HT-29 (cell line): Measurements from ENCODE around the gene PPTC7. TPM values are rescaled to one million over a fixed set of nuclear protein-coding genes. Genes with fewer than 3 reads are reported as not detected.
A peak's percentile ranks its signal among the peaks of the same experiment; 100 is the strongest.
"Not testable (repeated sequence)": the region's sequence is repeated elsewhere in the genome, so short reads cannot be mapped to it uniquely, and the experiment has no call there.

ENCODE experiments used
- DNase-seq: peaks from one replicate; pipeline ENCODE4 v3.0.0-alpha.2; 2015; ENCODE audit warnings: low spot score
- total RNA-seq: library from RNA; depleted of rRNA; stranded (reverse); fragments of >200 nt; shearing (Covaris generic); gene quantifications from 2 replicates; pipeline ENCODE4 v1.2.3, GENCODE V29; 2014

The PPTC7 gene
- total RNA-seq, 1 experiment from 2014 or later = 6.1 TPM

DNA sequence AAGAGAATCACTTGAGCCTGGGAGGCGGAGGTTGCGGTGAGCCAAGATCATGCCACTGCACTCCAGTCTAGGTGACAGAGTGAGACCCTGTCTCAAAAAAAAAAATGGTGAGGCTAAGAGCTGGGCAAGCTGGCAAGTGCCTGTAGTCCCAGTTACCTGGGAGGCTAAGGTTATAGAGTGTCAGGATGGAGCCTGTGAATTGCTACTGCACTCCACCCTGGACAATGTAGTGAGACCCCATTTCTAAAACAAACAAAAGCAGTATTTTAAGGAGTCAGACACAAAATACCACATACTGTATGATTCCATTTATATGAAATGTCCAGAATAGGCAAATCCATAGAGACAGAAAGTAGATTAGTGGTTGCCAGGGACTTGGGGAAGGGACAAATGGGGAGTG, 4.0 kb upstream of the PPTC7 start:
- DNase-seq = not testable (repeated sequence)

DNA sequence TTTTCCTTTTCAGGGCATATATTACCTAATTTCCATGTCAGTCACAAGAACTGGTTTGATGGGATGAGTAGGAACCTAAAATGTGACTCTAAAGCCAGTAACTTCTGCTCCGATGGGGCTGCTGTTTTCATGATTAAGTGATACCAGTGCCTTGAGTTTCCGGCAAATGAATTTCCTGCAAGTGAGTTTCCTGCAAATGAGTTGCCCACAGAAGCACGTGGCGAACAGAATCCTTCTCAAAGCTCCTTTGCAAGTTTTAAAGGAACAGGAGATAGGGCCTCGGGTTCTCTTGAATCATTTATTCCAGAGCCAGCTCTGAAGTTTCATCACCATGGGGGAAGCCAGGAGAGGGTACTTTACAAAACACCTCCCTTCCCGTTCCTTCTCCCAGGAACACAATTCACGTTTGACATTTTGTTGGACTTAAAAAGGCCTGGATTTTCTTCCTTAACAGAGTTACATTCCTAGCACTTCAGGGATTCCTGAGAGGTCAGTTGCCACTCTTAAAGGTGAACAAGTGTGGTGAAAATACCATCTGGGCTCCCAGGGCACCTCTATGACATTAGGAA, 2.2 kb upstream of the PPTC7 start:
- no peak for DNase-seq

DNA sequence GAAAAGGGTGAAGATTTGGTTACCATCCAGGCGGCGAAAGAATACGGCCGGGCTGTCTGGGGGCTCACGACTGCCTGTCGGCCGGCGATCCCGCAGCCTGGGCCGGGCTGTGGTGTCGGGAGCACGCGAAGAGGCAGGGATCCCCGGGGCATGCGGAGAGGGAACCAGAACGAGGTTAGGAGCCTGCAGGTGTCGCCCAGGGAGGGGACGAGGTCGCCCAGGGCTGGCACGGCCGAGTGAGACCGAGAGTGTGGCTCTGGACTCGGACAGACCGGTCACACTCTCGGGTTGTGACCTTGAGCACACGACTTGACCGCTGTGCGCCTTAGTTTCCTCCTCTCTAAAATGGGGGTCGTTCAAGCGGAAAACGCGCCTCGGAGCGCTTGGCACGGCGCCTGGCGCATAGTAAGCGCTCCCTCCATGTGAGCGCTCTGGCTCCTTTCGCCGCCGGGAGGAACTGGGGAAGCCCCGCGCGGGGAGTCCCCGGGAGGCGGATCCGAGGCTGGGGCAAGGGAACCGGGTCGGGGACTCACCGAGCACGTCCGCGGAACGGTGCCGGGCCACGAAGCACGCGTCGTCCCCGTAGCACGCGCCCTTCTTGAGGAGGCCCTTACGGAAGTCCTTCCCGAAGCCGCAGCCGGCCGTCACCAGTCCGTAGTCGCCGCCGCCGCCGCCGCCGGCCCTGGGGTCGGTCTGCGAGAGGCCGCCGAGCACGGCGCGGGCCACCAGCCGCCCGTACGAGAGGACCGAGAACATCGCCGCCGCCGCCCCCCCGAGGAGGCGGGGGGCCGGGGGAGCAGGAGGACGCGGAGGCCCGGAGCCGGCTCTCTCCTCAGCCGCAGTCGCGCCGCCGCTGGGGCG, 612 bp downstream of the PPTC7 start:
- DNase-seq = peak; percentile 52

DNA sequence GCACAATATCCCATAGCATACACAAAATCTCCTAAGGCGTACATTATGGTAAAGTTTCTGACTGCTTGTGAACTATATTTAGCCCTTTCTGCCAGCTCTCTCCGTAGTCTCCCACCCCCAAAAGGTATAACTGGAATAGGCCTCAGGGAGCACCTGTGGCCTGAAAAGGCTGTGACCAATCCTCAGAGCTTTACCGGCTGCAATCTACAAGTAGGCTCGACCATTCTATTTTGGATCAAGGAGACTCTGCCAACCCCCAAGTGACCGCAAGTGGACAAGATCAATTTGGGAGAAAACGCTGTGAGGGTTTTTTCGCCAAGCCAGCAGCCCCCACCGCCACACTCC, 1.2 kb downstream of the PPTC7 start:
- DNase-seq = peak; percentile 36

DNA sequence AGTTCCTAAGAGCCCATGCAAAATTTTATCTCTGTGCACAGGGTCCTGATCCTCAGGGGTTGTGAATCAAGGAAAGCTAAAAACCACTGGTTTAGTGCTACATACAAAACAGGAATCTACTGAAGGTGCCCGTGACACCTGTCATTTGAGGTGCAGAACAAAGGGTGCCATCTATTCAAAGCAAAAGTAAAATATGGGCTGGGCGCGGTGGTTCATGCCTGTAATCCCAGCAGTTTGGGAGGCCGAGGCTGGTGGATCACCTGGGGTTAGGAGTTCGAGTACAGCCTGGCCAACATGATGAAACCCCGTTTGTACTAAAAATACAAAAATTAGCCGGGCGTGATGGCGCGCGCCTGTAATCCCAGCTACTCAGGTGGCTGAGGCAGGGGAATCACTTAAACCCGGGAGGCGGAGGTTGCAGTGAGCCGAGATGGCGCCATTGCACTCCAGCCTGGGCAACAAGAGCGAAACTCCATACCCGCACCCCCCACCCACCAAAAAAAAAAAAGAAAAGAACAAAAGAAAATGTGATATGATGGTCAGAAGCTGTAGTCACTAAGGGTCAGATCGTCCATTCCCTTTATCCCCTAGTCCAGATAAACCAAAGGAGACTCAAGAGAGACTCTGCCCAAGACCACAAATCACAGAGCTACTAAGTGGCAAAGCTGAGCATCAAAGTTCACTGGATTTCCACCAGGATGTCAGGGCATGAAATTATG, 3.4 kb downstream of the PPTC7 start:
- no peak for DNase-seq

DNA sequence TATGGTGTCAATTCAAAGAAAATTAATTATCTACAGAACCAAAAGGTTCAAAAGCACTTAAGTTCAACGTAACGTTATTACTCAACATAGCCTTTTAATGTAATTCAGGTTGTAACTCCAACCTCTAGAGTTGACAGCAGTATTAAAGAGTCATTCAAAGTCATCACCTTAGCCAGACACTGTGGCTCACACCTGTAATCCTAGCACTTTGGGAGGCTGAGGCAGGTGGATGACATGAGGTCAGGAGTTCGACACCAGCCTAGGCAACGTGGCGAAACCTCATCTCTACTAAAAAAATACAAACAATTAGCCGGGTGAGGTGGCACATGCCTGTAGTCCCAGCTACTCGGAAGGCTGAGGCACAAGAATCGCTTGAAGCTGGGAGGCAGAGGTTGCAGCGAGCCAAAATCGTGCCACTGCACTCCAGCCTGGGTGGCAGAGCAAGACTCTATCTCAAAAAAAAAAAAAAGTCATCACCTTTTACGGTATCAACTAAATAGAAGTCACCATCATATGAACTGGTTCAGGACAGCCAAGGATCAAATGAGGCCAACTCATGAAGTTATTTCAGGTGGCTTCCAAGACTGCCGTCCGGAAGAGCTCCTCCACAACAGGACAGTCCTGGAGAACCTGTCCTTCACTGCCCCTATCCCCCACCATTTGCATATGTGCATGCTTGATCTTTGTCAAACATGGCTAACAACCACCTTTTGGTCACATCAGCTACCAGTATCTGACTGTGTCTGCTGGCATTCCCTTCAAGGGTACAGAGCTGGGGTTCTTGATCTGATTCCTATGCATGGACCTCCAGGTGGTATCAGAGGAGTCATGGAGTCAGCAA, 4.2 kb downstream of the PPTC7 start:
- DNase-seq = no peak

DNA sequence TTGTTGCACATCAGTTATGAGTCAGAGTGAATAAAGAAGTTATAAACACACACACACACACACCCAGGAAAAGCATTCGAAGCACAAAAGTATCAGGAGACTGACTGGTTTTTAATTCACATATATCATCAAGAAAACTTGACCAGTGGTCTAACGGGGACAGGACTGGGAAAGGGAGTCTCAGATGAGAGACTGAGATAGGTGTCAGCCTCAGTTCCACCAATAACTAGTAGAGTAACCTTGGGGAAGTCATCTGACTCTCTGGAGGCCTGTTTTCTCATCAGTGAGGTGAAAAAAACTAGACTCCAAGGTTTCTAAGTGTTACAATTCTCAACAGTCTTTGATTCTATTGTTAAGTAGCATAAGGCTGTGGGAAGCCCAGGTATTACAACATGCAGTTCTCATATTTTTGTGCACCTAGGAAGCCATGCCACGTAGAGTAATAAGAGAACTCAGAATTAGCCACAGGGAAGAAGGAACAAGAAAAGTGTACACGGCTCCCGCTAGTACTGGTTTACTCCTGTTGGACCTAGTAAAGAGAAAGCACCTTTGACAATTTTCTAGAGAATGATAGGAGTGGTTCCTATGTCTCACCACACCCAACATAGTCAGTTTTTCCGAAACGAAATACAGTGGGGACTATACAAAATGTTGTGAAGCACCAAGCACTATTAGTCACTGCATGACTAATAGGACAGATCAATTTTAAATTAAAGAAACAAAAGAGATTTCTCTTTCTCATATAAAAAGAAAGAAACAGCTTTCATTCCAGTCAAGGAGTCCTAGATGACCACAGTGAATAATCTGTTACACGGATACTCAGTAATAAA, 5.0 kb downstream of the PPTC7 start:
- DNase-seq = peak; percentile 21

DNA sequence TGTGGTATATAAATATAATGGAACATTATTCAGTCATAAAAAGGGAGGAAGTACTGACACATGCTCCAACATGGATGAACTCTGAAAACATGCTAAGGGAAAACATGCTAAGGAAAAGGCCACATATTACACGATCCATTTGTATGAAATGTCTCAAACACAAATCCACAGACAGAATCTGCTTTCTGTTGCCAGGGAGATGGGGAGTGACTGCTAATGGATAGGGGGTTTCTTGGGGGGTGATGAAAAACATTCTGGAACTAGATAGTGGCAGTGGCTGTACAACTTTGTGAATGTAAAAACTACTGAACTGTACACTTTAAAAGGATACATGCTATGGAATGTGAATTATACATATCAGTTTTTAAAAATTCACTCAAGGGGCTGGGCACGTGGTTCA, 6.6 kb downstream of the PPTC7 start:
- no peak for DNase-seq

DNA sequence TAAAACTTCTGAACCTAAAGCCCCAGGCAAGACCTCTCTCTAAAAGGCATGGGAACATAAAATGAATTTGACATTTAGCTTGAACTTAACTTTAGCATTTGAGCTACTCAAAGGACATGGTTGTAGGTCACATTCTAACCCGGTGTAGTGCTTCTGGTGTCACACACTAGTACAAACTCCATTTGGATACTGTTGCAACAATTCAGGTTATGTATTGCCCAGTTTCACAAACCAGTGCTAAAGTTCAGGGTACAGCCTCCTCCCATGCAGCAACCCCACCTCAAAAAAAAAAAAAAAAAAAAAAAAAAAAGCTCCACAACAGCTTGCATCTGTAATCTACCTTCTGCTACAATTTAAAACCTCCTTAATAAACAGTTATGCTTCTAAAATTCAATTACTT, 7.8 kb downstream of the PPTC7 start:
- DNase-seq = no peak

DNA sequence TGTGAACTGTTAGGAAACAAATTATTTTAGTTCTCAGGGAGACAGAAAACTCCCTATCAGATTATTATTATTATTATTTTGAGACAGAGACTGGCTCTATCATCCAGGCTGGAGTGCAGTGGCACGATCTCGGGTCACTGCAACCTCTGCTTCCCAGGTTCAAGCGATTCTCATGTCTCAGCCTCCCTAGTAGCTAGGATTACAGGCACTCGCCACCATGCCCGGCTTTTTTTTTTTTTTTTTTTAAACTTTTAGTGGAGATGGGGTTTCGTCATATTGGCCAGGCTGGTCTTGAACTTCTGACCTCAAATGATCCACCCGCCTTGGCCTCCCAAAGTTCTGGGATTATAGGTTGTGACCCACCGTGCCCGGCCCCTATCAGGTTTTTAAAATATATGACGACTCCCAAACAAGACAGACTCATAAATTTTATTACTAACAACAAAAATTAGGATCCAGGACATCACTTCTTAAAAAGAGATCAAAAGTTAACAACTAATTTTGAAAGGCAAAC, 8.3 kb downstream of the PPTC7 start:
- DNase-seq = not testable (repeated sequence)

DNA sequence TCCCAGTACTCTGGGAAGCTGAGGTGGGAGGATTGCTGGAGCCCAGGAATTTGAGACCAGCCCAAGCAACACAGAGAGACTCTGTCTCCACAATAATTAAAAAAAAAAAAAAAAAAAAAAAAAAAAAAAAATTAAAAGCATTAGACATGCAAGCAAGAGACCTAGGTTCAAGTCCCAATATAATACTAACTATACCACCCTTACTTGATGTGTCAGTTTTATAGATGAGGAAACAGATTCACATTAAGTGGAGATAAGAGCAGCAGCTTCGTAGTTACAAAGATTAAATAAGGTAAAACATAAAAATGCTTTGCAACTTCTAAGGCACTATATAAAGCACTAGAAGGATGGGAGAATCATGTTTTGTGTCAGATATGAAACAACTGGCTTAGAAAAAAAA, 9.1 kb downstream of the PPTC7 start:
- no peak for DNase-seq

DNA sequence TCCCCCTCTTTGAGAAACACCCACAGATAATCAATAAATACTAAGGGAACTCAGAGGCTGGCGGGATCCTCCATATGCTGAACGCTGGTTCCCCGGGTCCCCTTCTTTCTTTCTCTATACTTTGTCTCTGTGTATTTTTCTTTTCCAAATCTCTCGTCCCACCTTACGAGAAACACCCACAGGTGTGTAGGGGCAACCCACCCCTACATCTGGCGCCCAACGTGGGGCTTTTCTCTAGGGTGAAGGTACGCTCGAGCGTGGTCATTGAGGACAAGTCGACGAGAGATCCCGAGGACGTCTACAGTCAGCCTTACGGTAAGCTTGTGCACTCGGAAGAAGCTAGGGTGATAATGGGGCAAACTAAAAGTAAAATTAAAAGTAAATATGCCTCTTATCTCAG, 12.3 kb downstream of the PPTC7 start:
- DNase-seq = not testable (repeated sequence)

DNA sequence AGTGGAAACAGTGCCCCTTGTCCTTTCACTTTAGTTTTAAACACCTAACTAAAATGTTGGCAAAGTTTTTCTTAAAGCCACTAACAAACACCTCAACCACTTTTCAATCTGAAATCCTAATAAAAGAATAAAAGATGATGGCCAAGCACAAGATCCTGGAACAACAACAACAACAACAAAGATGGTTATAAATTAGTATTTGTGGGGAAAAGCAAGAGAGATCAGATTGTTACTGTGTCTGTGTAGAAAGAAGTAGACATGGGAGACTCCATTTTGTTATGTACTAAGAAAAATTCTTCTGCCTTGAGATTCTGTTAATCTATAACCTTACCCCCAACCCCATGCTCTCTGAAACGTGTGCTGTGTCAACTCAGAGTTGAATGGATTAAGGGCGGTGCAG, 13.3 kb downstream of the PPTC7 start:
- DNase-seq = not testable (repeated sequence)

DNA sequence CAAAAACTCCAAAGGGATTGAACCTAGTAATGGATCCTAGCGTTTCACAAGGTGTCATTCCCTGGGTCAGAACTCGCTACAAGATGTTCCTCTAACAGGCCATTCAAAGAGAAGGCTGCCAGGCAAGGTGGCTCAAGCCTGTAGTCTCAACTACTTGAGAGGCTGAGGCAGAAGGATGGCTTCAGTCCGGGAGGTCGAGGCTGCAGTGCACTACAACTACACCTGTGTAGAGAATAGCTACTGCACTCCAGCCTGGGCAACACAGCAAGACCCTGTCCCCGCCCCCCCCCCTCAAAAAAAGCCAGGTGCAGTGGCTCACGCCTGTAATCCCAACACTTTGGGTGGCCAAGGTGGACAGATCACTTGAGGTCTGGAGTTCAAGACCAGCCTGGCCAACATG, 14.4 kb downstream of the PPTC7 start:
- DNase-seq = no peak

DNA sequence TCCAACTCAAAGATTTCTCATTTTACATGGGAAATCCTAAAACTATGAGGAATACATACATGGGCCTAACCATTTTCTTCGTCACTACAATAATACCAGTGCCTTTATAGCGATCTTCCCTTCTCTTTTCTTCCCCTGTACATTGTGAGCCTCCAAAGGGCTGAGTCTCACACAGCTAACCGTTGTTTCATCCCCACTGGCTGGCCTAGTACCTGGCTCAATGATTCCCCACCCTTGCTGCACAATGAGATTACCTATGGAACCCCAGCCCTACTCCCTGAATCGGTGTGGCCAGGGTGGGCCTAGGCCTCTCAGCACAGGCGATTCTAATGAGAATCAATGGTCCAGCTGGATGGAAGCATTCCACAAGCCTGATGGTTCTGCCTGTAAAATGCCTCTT, 16.1 kb downstream of the PPTC7 start:
- no peak for DNase-seq

DNA sequence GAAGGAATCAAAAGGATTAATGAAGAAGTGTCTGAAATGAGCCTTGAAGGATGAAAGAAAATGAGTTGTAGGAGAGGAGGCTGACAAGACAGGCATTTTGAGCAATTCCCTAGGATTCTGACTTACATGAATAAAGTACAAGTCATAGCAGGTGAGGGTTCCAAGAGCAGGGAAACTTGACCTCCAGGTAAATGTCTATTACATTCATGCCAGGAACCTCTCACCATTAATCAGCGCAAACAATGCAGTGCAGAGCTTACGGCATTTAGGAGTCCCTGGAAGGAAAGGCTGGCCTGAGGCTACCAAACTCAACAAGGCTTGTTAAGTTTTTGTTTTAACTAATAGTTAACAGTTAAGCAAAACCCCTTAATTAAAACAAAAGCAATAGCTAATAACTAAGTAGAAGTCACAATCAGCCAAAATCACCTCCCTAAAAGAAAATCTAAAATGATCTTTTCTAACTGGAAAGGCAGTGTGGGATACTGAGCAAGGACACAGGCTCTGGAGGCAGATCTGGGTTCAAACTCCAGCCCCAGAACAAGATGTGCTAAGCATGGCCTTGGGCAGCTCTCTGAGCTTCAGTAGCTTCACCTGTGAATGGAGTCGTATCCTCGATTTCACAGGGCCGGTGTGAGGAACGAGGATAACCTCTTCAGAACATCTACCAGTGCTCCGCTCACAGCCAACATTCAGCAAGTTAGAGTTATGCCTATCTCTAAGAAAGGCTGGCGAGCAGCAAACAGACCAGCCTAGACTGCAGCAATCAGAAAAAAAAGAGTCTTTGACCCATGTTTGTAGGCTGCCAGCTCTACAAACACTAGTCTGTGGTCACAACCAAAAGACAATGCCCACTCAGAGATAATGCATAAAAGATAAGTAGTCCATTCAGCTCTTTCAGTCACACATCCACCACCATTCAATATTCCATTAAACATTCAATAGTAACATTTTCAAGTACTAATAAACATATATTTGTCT, 16.9 kb downstream of the PPTC7 start:
- no peak for DNase-seq

DNA sequence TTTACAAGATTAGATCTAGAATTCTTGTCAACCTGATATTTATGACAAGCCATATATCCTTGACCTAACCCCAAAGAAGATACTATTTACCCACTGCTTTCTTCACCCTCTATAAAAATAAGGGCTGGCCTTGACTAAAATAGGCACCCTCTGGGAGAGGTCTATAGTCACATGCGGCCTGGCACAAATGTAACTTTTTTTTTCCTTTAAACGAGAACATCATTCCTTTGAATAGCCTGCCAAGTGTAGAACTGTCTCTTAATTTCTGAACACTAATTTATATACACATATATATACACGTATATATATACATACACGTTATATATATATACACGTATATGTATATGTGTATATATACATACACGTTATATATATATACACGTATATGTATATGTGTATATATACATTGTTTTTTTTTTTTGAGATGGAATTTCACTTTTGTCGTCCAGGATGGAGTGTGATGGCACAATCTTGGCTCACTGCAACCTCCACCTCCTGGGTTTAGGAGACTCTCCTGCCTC, 18.6 kb downstream of the PPTC7 start:
- DNase-seq = no peak

DNA sequence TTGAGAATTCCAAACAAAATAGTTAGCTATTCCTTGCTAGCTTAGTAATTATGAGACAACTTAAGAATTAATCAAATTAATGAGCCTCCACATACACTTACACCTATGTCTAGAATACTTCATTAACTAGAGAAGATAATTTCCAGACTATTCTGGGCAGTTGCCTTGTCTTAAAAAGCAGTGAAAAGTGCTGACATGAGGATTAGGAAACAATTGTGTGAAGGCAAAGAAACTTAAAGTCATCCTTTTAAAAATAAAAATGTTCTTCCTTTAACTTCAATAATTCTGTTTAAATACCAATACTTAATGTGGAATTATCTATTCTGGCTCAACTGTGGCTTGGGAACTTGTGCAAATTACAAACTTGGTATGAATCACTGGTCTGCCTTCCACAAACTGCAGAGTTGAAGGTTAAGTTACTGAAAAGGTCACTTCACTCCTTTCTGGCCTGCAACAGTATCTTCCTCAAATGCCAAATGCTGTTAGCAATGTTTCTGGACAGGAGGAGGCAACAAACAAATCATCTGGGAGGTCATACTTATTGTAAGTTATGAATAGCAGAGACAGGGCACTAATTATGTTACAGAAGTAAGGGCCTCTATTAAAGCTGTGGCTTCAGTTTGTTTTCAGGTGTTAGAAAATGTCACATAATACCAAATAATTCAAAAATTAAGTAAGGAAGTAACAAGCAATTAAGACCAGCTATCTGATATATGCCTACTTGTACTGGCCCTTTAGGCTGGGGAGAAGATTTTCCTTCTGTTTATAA, 19.2 kb downstream of the PPTC7 start:
- DNase-seq = no peak
